Osteocyte (in vitro differentiated cells): ENCODE measurements around the gene RBP5. TPM values are rescaled to one million over a fixed set of nuclear protein-coding genes. Genes with fewer than 3 reads are reported as not detected.

Experiments
- DNase-seq: peaks from one replicate; pipeline ENCODE4 v3.0.0; 2021; ENCODE audit warnings: mixed read lengths; ENCODE audit not compliant: unreplicated experiment; ENCODE audit errors: extremely low spot score
- H3K27ac Mint-ChIP-seq: one replicate; pipeline ENCODE4 v1.8.0; 2021; ENCODE audit warnings: mild to moderate bottlenecking, mixed read lengths; ENCODE audit not compliant: unreplicated experiment
- H3K27me3 Mint-ChIP-seq: one replicate; pipeline ENCODE4 v1.8.0; 2021; ENCODE audit warnings: mixed read lengths; ENCODE audit not compliant: unreplicated experiment
- H3K36me3 Mint-ChIP-seq: one replicate; pipeline ENCODE4 v1.8.0; 2021; ENCODE audit warnings: mixed read lengths; ENCODE audit not compliant: unreplicated experiment
- H3K4me1 Mint-ChIP-seq: one replicate; pipeline ENCODE4 v1.8.0; 2021; ENCODE audit warnings: mixed read lengths; ENCODE audit not compliant: unreplicated experiment
- H3K4me3 Mint-ChIP-seq: one replicate; pipeline ENCODE4 v1.8.0; 2021; ENCODE audit warnings: mild to moderate bottlenecking, moderate library complexity, mixed read lengths; ENCODE audit not compliant: unreplicated experiment
- H3K9me3 Mint-ChIP-seq: one replicate; pipeline ENCODE4 v1.8.0; 2021; ENCODE audit warnings: mixed read lengths; ENCODE audit not compliant: unreplicated experiment
- total RNA-seq: library from RNA; stranded (reverse); gene quantifications from 2 replicates; pipeline ENCODE4 v1.2.1, GENCODE V29; 2021
- TF ChIP-seq, protein P1 (sequence below): fragments of 200-600 bp; sonication (generic); IDR thresholded peaks from 2 replicates; pipeline ENCODE4 v1.5.0; 2021; ENCODE audit warnings: antibody characterized with exemption, mild to moderate bottlenecking, moderate library complexity

The RBP5 gene
- total RNA-seq, 1 donor from 2014 or later, result not detected

DNA sequence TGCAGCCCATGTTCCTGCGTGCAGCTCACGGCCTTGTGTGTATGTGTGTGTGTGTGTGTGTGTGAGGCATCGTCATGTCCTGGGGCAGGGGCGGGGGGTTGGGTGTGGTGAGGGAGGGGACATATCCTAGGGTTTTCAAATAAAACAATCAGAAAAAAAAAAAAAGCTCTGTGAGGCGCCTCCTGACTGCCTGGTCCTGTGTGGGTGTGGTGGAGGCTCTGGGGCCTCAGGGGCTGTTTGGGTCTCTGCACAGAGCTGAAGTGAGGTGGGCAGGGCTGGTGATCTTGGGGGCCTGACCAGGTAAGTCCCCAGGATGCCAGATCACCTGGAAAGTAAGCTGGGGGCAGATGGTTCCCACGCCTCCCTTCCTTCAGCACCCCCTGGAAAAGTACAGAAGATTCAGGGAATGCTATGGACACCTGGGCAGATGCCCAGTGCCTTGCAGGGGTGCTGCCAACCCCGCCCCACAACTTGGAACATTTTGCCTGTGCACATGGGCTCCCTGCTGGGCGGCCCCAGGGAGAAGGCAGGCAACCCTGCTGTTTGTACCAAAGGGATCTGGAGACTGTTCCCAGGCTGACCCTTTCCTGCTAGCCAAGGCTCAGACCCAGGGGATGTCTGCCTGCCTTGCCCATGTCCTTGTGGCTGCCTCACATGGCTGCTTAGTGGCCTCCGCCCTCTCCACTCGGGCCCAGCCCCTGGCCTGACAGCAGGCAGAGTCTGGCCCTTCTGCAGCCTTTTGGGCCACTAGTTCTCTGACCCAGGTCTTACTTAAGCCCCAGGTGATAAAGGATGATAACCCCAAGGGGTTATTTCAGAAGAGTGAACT is 30.3 kb upstream of the RBP5 start:
- peaks cover 21% of the 10 kb centered on the region for H3K27me3 Mint-ChIP-seq
- H3K4me3 Mint-ChIP-seq, result no peak overlapping the region
- H3K36me3 Mint-ChIP-seq, result no peaks in the 10 kb centered on the region
- TF ChIP-seq, protein P1, sequence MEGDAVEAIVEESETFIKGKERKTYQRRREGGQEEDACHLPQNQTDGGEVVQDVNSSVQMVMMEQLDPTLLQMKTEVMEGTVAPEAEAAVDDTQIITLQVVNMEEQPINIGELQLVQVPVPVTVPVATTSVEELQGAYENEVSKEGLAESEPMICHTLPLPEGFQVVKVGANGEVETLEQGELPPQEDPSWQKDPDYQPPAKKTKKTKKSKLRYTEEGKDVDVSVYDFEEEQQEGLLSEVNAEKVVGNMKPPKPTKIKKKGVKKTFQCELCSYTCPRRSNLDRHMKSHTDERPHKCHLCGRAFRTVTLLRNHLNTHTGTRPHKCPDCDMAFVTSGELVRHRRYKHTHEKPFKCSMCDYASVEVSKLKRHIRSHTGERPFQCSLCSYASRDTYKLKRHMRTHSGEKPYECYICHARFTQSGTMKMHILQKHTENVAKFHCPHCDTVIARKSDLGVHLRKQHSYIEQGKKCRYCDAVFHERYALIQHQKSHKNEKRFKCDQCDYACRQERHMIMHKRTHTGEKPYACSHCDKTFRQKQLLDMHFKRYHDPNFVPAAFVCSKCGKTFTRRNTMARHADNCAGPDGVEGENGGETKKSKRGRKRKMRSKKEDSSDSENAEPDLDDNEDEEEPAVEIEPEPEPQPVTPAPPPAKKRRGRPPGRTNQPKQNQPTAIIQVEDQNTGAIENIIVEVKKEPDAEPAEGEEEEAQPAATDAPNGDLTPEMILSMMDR, result no peak
- peaks cover 5% of the 10 kb centered on the region for H3K4me1 Mint-ChIP-seq
- no peak overlapping the region for H3K27ac Mint-ChIP-seq
- no peak for DNase-seq
- no peaks in the 10 kb centered on the region for H3K9me3 Mint-ChIP-seq

DNA sequence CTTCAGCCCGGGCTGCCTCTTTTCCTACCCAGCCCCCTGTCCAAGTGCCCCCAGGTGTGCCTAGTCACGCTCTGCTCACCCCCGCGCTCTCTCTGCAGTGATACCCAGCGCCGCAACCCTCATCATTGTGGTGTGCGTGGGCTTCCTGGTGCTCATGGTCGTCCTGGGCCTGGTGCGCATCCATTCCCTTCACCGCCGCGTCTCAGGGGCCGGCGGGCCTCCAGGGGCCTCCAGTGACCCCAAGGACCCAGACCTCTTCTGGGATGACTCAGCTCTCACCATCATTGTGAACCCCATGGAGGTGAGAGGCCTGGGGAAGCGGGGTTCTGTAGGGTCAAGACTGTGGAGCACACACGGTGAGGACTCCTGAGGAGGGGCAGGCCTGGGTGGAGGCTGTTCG is 28.7 kb upstream of the RBP5 start:
- H3K27ac Mint-ChIP-seq, result no peak overlapping the region
- no peak overlapping the region for H3K4me3 Mint-ChIP-seq
- TF ChIP-seq, protein P1, result no peak
- no peaks in the 10 kb centered on the region for H3K36me3 Mint-ChIP-seq
- peaks cover 13% of the 10 kb centered on the region for H3K27me3 Mint-ChIP-seq
- H3K9me3 Mint-ChIP-seq, result no peaks in the 10 kb centered on the region
- DNase-seq, result no peak
- peaks cover 5% of the 10 kb centered on the region for H3K4me1 Mint-ChIP-seq

DNA sequence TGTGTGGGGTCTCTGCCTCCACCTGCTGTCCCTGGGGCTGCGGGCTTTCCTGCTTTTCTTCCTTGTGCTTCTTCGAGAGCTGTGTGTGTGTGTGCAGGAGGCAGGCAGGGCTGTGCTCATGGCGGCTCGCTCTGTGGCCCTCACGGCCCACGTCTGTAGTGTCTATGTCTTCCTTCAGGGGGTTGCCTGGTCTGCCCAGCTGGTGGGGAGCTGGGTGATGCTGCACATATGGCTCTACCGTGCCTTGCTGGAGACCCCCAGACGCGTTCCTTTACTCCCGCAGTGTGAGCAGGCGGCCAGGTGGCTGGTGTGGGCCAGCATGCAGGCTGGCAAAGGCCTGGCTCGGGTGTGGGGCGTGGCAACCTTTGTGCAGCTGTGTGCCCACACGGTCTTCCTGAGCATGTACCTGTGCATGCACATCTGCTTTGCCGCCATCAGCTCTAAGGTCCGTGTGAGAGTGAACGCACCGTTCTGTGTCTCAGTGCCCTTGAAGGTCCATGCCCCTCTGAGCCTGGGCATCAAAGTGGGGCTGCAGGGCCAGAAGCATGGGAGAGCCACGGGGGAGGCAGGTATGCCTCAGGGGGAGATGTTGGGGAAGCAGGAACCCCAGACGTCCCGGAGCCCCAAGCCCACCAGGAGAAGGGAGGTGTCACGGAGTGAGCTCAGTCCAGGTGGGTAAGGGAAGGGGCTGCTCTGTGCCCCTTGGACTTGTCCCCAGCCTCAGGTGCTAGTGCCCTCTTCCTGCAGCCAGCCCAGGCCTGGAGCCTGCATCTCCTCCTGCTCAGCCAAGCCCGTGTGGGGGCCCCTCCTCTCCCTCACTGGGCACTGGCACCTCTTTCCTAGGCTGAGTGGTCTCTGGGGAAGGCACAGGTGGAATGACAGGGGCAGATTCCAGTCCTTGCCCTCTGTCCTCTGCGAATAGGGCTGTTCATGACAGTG is 27.8 kb upstream of the RBP5 start:
- Mint-ChIP-seq H3K4me1 (peaks cover 5% of the 10 kb centered on the region), H3K36me3 (no peaks in the 10 kb centered on the region), H3K27ac (no peak overlapping the region), H3K4me3 (no peak overlapping the region), H3K27me3 (peaks cover 4% of the 10 kb centered on the region), H3K9me3 (no peaks in the 10 kb centered on the region)
- no peak for DNase-seq
- TF ChIP-seq, protein P1, result no peak

DNA sequence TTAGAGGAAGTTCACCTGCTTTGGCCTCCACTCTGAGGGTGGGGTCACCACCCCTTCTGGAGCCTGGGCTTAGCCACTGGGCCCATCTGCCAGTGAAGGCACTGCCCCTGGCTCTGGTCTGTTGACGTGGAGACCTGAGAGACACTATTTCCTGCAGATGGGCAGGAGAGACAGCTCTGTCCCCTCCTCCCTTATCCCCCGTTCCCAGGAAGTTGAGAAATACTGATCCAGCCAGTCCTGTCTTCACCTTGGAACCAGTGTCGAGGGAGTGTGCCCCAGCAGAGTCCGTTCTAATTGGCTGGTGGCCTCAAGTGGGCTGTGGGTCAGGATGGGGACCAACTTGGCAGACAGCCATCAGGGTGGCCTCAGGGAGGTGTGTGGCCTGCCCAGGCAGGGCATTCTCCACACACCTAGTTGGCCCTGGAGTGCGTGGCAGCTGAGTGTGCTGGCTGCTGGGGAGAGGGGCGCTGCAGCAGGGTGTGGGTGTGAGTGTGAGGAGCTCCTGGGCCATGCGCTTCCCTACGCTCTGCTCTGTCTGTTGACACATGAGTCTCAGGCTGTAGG is 26.9 kb upstream of the RBP5 start:
- H3K36me3 Mint-ChIP-seq, result no peaks in the 10 kb centered on the region
- no peak for DNase-seq

More for the DNA sequence above, 26.9 kb upstream of the RBP5 start:
- Mint-ChIP-seq H3K9me3 (no peaks in the 10 kb centered on the region), H3K4me3 (no peak overlapping the region), H3K27me3 (no peaks in the 10 kb centered on the region), H3K27ac (no peak overlapping the region), H3K4me1 (peaks cover 5% of the 10 kb centered on the region)
- TF ChIP-seq, protein P1, result no peak
